HUES64 (cell line): ENCODE data around the gene LMLN.
"Not testable (repeated sequence)": the region's sequence is repeated elsewhere in the genome, so short reads cannot be mapped to it uniquely, and the experiment has no call there.

Experiments
- H3K27ac ChIP-seq: 2 replicates; pipeline ENCODE4 v1.7.0; 2013; ENCODE audit warnings: low read depth, low read length, inconsistent platforms
- H3K27me3 ChIP-seq: 2 replicates; pipeline ENCODE4 v1.6.1; 2013; ENCODE audit warnings: mild to moderate bottlenecking, low read length; ENCODE audit not compliant: insufficient read depth
- H3K36me3 ChIP-seq: 2 replicates; pipeline ENCODE4 v1.6.1; 2013; ENCODE audit warnings: mild to moderate bottlenecking, low read length; ENCODE audit not compliant: insufficient read depth
- H3K4me1 ChIP-seq: 2 replicates; pipeline ENCODE4 v1.6.1; 2013; ENCODE audit warnings: mild to moderate bottlenecking, low read length, moderate library complexity; ENCODE audit not compliant: insufficient read depth
- H3K4me3 ChIP-seq: 2 replicates; pipeline ENCODE4 v1.5.1; 2013; ENCODE audit warnings: mild to moderate bottlenecking, low read length, moderate library complexity
- H3K9ac ChIP-seq: 2 replicates; pipeline ENCODE4 v1.6.1; 2013; ENCODE audit warnings: mild to moderate bottlenecking, low read depth, low read length
- H3K9me3 ChIP-seq: 2 replicates; pipeline ENCODE4 v1.6.1; 2013; ENCODE audit warnings: low read depth, low read length; ENCODE audit not compliant: insufficient read depth
- WGBS: fragments of 150-250, 120-280 bp; methylation state at CpG from one replicate; pipeline ENCODE4 v1.1.7; 2013; ENCODE audit warnings: missing lambda C conversion rate; 5-methylcytosine and 5-hydroxymethylcytosine counted together

The LMLN gene

DNA sequence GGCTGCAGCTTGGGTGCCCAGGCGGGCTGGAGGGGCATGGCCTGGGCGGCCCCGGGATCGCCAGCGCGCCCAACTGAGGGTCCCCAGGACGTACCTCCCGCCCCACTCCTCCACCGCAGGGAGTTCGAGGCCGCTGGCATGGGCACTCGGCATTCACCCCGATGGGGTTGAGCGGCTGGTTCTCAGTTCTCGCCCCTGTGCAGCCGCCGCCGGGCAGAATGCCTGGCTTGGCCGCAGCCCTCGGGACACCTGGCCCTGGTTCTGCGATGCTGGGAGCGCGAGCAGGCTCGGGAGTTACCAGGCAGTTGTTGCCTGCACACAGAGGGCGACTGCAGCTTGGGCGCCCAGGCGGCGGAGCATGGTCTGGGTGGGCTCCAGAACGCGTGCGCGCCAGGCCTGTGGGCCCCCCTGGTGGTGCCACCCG, 121.4 kb downstream of the LMLN start:
- H3K27me3 ChIP-seq = peaks cover 89% of the 10 kb centered on the region
- WGBS = 45% methylated on average over 33 of the region's 33 CpGs
- H3K4me3 ChIP-seq = peak overlapping the region; percentile 52
- H3K9ac ChIP-seq = no peak overlapping the region
- no peaks in the 10 kb centered on the region for H3K4me1 ChIP-seq
- no peak overlapping the region for H3K27ac ChIP-seq
- H3K9me3 ChIP-seq = peaks cover 29% of the 10 kb centered on the region
- H3K36me3 ChIP-seq = no peaks in the 10 kb centered on the region

DNA sequence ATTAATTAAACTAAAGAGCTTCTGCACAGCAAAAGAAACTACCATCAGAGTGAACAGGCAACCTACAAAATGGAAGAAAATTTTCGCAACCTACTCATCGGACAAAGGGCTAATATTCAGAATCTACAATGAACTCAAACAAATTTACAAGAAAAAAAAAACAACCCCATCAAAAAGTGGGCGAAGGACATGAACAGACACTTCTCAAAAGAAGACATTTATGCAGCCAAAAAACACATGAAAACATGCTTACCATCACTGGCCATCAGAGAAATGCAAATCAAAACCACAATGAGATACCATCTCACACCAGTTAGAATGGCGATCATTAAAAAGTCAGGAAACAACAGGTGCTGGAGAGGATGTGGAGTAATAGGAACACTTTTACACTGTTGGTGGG, 122.2 kb downstream of the LMLN start:
- 91% methylated on average over 2 of the region's 4 CpGs for WGBS
- Histone ChIP-seq H3K9me3 (peaks cover 31% of the 10 kb centered on the region), H3K27me3 (peaks cover 89% of the 10 kb centered on the region)
- H3K4me3 ChIP-seq, H3K4me1 ChIP-seq, H3K27ac ChIP-seq, H3K9ac ChIP-seq, H3K36me3 ChIP-seq: not testable (repeated sequence)

DNA sequence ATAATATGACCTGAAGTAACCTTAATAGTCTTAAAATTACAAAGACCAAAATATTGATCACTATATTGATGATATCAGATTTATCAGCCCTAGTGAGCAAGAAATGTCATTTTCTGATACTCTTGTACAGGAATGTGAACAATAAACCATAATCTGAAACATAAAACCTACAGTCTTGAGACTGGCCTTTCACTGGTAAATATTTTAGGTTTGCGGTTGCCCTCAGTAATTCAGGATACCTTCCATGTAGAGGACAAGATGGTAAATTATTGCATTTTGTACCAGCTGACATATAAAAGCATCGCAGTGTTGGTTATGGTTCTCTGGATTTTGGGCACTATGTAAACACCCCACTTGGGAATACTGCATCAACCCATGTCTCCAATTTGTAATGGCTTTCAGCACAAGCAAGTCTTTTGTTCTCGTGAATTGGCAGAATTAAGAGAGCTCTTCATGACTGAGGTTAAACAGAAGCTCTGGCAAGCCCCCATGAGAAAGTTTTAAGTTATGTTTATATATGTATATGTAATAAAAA, 128.5 kb downstream of the LMLN start:
- Histone ChIP-seq H3K27ac (no peak overlapping the region), H3K27me3 (peaks cover 76% of the 10 kb centered on the region), H3K36me3 (no peaks in the 10 kb centered on the region), H3K9ac (no peak overlapping the region), H3K9me3 (peaks cover 37% of the 10 kb centered on the region), H3K4me1 (peaks cover 3% of the 10 kb centered on the region; the same call in 1 of the 2 replicates), H3K4me3 (no peak overlapping the region)
- 91% methylated on average over 3 of the region's 3 CpGs for WGBS

DNA sequence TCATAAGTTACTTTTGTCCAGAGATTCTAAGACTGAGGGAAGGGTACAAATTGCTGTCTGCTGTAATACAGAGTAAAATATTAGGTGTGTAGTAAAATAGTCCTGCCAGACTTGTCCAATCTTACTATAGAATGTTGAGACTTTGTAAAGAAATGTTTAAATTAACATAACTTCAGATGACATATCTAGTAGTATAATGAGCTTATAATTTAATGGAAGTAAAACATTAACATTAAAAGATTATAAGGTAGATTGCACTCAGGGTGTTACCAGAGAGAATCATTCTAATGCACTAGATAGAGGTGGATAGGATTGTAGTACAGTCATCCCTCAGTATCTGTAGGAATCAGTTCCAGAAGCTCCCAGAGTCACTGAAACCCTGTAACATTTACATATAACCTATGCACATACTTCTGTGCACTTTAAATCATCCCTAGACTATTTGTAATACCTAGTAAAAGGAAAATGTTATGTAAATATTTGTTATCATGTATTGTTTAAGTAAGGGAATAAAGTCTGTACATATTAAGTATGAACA, 130.8 kb downstream of the LMLN start:
- Histone ChIP-seq H3K4me3 (no peak overlapping the region), H3K9me3 (peaks cover 32% of the 10 kb centered on the region), H3K4me1 (peaks cover 3% of the 10 kb centered on the region; the same call in 1 of the 2 replicates)

GRCh38 chr3:198092276-198092675, 132.3 kb downstream of the LMLN start:
- WGBS = 70% methylated on average over 3 of the region's 3 CpGs
- peaks cover 38% of the 10 kb centered on the region for H3K27me3 ChIP-seq

More for the DNA sequence above, 130.8 kb downstream of the LMLN start:
- peaks cover 52% of the 10 kb centered on the region for H3K27me3 ChIP-seq
- no peaks in the 10 kb centered on the region for H3K36me3 ChIP-seq
- H3K27ac ChIP-seq = no peak overlapping the region
- H3K9ac ChIP-seq = no peak overlapping the region

DNA sequence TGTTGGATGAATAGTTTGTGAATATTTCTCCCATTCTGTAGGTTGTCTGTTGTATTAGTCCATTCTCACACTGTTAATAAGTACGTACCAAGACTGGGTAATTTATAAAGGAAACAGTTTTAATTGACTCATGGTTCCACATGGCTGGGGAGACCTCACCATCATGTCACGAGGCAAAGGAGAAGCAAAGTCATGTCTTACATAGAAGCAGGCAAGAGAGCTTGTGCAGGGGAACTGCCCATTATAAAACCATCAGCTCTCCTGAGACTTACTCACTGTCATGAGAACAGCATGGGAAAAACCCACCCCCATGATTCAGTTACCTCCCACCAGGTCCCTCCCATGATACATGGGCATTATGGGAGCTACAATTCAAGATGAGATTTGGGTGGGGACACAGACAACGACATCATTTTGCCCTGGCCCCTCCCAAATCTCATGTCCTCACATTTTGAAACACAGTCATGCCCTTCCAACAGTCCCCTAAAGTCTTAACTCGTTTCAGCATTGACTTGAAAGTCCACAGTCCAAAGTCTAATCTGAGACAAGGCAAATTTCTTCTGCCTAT, 133.2 kb downstream of the LMLN start:
- Histone ChIP-seq H3K9ac (no peak overlapping the region), H3K36me3 (no peaks in the 10 kb centered on the region), H3K4me3 (no peak overlapping the region), H3K27ac (no peak overlapping the region), H3K4me1 (peaks cover 3% of the 10 kb centered on the region; the same call in 1 of the 2 replicates), H3K27me3 (peaks cover 30% of the 10 kb centered on the region), H3K9me3 (peaks cover 40% of the 10 kb centered on the region)
- WGBS = 72% methylated on average over 4 of the region's 4 CpGs

More at GRCh38 chr3:198092276-198092675, 132.3 kb downstream of the LMLN start:
- Histone ChIP-seq H3K9me3 (peaks cover 40% of the 10 kb centered on the region), H3K4me3 (no peak overlapping the region), H3K36me3 (no peaks in the 10 kb centered on the region), H3K9ac (no peak overlapping the region), H3K27ac (no peak overlapping the region), H3K4me1 (peaks cover 3% of the 10 kb centered on the region; the same call in 1 of the 2 replicates)
